ENCODE results near the gene MYH13. TPM values are rescaled to one million over a fixed set of nuclear protein-coding genes. Genes with fewer than 3 reads are reported as not detected.

Gene MYH13
- total RNA-seq, 2 experiments from 2014 or later: not detected

DNA sequence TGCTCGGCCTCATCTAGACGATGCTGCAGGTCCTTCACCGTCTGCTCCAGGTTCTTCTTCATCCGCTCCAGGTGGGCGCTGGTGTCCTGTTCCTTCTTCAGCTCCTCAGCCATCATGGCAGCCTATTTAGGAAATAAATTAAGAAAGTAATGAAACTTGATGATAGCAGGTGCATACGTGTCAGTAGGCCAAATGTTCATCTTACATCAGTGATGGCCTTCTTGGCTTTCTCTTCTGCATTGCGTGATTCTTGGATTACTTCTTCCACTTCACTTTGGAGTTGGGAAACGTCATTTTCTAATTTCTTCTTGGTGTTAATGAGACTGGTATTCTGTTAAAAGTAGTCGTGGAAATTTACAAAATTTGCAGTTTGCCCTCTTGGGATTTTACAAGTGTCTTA, 20.1 kb upstream of the MYH13 start:
- no peak overlapping the region for H3K4me3 Mint-ChIP-seq

DNA sequence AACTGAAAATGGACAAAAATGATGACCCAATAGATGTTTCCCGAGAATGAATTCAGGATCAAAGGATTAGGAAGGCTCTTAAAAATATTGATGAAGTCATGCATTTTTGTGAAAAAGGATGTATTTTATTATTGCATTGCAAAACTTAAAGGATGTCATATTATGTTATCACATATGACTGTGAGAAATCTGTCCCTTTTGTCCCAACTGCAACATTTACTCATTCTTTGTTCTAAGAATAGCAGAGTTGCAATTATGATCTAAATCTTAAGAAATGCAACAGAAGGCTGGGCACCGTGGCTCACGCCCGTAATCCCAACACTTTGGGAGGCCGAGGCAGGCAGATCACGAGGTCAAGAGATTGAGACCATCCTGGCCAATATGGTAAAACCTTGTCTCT, 13.1 kb upstream of the MYH13 start:
- Mint-ChIP-seq H3K4me1 (ENCODE audit: low read depth) (no peaks in the 10 kb centered on the region), H3K9me3 (no peaks in the 10 kb centered on the region), H3K27ac (no peak overlapping the region), H3K36me3 (ENCODE audit: low read depth) (no peaks in the 10 kb centered on the region), H3K4me3 (no peak overlapping the region), H3K27me3 (peaks cover 4% of the 10 kb centered on the region)
- ATAC-seq (no peak), DNase-seq (no peak)
- TF ChIP-seq, protein P1, sequence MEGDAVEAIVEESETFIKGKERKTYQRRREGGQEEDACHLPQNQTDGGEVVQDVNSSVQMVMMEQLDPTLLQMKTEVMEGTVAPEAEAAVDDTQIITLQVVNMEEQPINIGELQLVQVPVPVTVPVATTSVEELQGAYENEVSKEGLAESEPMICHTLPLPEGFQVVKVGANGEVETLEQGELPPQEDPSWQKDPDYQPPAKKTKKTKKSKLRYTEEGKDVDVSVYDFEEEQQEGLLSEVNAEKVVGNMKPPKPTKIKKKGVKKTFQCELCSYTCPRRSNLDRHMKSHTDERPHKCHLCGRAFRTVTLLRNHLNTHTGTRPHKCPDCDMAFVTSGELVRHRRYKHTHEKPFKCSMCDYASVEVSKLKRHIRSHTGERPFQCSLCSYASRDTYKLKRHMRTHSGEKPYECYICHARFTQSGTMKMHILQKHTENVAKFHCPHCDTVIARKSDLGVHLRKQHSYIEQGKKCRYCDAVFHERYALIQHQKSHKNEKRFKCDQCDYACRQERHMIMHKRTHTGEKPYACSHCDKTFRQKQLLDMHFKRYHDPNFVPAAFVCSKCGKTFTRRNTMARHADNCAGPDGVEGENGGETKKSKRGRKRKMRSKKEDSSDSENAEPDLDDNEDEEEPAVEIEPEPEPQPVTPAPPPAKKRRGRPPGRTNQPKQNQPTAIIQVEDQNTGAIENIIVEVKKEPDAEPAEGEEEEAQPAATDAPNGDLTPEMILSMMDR (IDR thresholded peaks at IDR 0.05): no peak
- ChIA-PET CTCF (no interaction called here), POLR2A (interaction anchor here (0.6 kb wide), 1 partner anchor 1044 kb away, joined by 3 read pairs; no protein-coding TSS in a partner anchor)
- intact Hi-C loops (cut with micrococcal nuclease): no loop called here

More for the DNA sequence above, 20.1 kb upstream of the MYH13 start:
- Mint-ChIP-seq H3K27ac (no peak overlapping the region), H3K4me1 (ENCODE audit: low read depth) (no peaks in the 10 kb centered on the region), H3K9me3 (no peaks in the 10 kb centered on the region), H3K36me3 (ENCODE audit: low read depth) (no peaks in the 10 kb centered on the region), H3K27me3 (peaks cover 5% of the 10 kb centered on the region)
- intact Hi-C loops (cut with micrococcal nuclease): no loop called here
- TF ChIP-seq, protein P1 (IDR thresholded peaks at IDR 0.05): no peak
- CTCF ChIA-PET: no interaction called here
- no peak for DNase-seq
- POLR2A ChIA-PET: no interaction called here
- ATAC-seq: no peak

GRCh38 chr17:10384175-10384574, 11.4 kb upstream of the MYH13 start:
- Mint-ChIP-seq H3K27ac (no peak overlapping the region), H3K4me1 (ENCODE audit: low read depth) (no peaks in the 10 kb centered on the region), H3K9me3 (no peaks in the 10 kb centered on the region), H3K4me3 (no peak overlapping the region), H3K36me3 (ENCODE audit: low read depth) (no peaks in the 10 kb centered on the region), H3K27me3 (peaks cover 3% of the 10 kb centered on the region)
- ATAC-seq (no peak), DNase-seq (no peak)
- CTCF ChIA-PET: no interaction called here
- TF ChIP-seq, protein P1 (IDR thresholded peaks at IDR 0.05): no peak
- POLR2A ChIA-PET: no interaction called here
- intact Hi-C loops (cut with micrococcal nuclease): no loop called here

- no peak overlapping the region for H3K4me3 Mint-ChIP-seq
- CTCF ChIA-PET: no interaction called here
- intact Hi-C loops (cut with micrococcal nuclease): no loop called here
- POLR2A ChIA-PET: no interaction called here
- ATAC-seq: no peak
- TF ChIP-seq, protein P1 (IDR thresholded peaks at IDR 0.05): no peak
- H3K27ac Mint-ChIP-seq: no peak overlapping the region
- no peaks in the 10 kb centered on the region for H3K4me1 Mint-ChIP-seq (ENCODE audit: low read depth)
- peaks cover 6% of the 10 kb centered on the region for H3K27me3 Mint-ChIP-seq
- H3K9me3 Mint-ChIP-seq: no peaks in the 10 kb centered on the region
- H3K36me3 Mint-ChIP-seq (ENCODE audit: low read depth): no peaks in the 10 kb centered on the region
- DNase-seq: no peak
These were observed 8.0 kb upstream of the MYH13 start for GRCh38 chr17:10380631-10381408.

DNA sequence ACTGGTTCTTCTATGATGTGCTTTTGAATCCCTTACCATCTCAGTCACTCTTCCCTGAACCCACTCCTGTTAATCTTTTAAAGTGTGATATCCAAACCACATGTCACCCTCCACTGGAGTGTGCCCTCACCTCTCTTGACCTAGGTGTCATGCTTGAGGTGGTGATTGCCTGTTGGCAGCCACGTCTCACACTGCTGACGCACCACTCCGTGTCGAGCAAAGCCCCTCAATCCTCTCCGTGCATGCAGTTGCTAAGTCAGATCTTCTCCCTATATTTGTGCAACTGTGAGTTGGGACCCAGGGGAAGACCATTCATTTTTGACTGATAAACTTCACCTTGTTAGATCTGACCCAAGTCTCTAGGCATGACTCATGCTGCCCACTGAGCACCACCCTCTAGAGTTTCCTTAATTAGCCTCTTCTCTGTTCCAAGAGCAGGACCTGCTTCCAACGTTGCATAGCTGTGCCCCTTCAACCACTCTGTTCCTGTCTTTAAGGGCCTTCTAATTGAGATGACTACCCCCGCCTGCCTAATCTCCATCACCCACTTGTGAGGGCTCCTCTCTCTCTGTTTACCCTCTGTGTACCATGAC, 2.7 kb downstream of the MYH13 start:
- DNase-seq (no peak), ATAC-seq (no peak)
- TF ChIP-seq, protein P1 (IDR thresholded peaks at IDR 0.05): no peak
- Mint-ChIP-seq H3K27ac (no peak overlapping the region), H3K27me3 (peaks cover 4% of the 10 kb centered on the region), H3K4me3 (no peak overlapping the region), H3K9me3 (no peaks in the 10 kb centered on the region), H3K4me1 (ENCODE audit: low read depth) (no peaks in the 10 kb centered on the region), H3K36me3 (ENCODE audit: low read depth) (no peaks in the 10 kb centered on the region)
- ChIA-PET POLR2A (no interaction called here), CTCF (interaction anchor here (1.7 kb wide), 1 partner anchor 12 kb away, joined by 4 read pairs; no protein-coding TSS in a partner anchor)
- intact Hi-C loops (cut with micrococcal nuclease): no loop called here
